CD4-positive, CD25-positive, alpha-beta regulatory T cell (primary cell): Measurements from ENCODE around the gene NUMB. TPM values are rescaled to one million over a fixed set of nuclear protein-coding genes. Genes with fewer than 3 reads are reported as not detected.
"Not testable (repeated sequence)": the region's sequence is repeated elsewhere in the genome, so short reads cannot be mapped to it uniquely, and the experiment has no call there.

ENCODE experiments used
- ATAC-seq, 2 donors: fragments of 150-1000 bp; cut with Tn5 transposase; one replicate each; pipeline ENCODE4 v1.10.0; 2021; ENCODE audit warnings: low read depth in 2 of 2, moderate number of reproducible peaks in 2 of 2, moderate library complexity in 1 of 2
- DNase-seq, 3 donors: peaks; one replicate each; pipeline versions ENCODE4 v3.0.0 to v3.0.0-alpha.2; 2012 to 2022; ENCODE audit warnings: mixed read lengths in 1 of 3
- H3K27ac ChIP-seq: one replicate; pipeline ENCODE4 v1.7.0; 2013; ENCODE audit warnings: mild to moderate bottlenecking, low read length; ENCODE audit not compliant: insufficient read depth, poor library complexity, severe bottlenecking
- H3K27me3 ChIP-seq: one replicate; pipeline ENCODE4 v1.7.0; 2013; ENCODE audit warnings: low read length; ENCODE audit not compliant: control insufficient read depth, insufficient read depth
- H3K36me3 ChIP-seq: one replicate; pipeline ENCODE4 v1.7.0; 2013; ENCODE audit warnings: mild to moderate bottlenecking, low read length, moderate library complexity; ENCODE audit not compliant: control insufficient read depth, insufficient read depth
- H3K4me1 ChIP-seq: 2 replicates; pipeline ENCODE4 v1.7.0; 2013; ENCODE audit warnings: mild to moderate bottlenecking, low read length; ENCODE audit not compliant: insufficient read depth, control insufficient read depth, poor library complexity, severe bottlenecking
- H3K4me3 ChIP-seq: one replicate; pipeline ENCODE4 v1.7.0; 2013; ENCODE audit warnings: low read depth, mild to moderate bottlenecking, low read length, moderate library complexity
- H3K9me3 ChIP-seq, 2 experiments: 1 replicate in 1 of 2; 2 replicates in 1 of 2; pipeline ENCODE4 v1.7.0; 2013; ENCODE audit warnings: low read length in 2 of 2, mild to moderate bottlenecking in 1 of 2, moderate library complexity in 1 of 2; ENCODE audit not compliant: control insufficient read depth in 2 of 2
- H3K27ac Mint-ChIP-seq, 3 donors: one replicate each; pipeline ENCODE4 v1.8.0; 2020 to 2022; ENCODE audit warnings: mild to moderate bottlenecking in 3 of 3, mixed read lengths in 3 of 3, moderate library complexity in 2 of 3
- H3K27me3 Mint-ChIP-seq: one replicate; pipeline ENCODE4 v1.8.0; 2022; ENCODE audit warnings: mild to moderate bottlenecking, mixed read lengths
- H3K36me3 Mint-ChIP-seq: one replicate; pipeline ENCODE4 v1.8.0; 2020; ENCODE audit warnings: mixed read lengths
- H3K4me1 Mint-ChIP-seq, 4 donors: one replicate each; pipeline ENCODE4 v1.8.0; 2020 to 2022; ENCODE audit warnings: mixed read lengths in 4 of 4, mild to moderate bottlenecking in 1 of 4
- H3K4me3 Mint-ChIP-seq, 4 donors: one replicate each; pipeline ENCODE4 v1.8.0; 2020 to 2022; ENCODE audit warnings: mild to moderate bottlenecking in 4 of 4, mixed read lengths in 4 of 4, moderate library complexity in 3 of 4
- H3K9me3 Mint-ChIP-seq, 7 donors: one replicate each; pipeline ENCODE4 v1.8.0; 2020 to 2022; ENCODE audit warnings: mixed read lengths in 7 of 7, mild to moderate bottlenecking in 3 of 7, moderate library complexity in 2 of 7
- polyA plus RNA-seq, 4 donors: library from polyadenylated mRNA; unstranded; fragments of 300-500 nt; fragmentation: Illumina TruSeq; gene quantifications; one replicate each; pipeline ENCODE4 v1.2.3, GENCODE V29; 2021
- total RNA-seq: library from RNA; stranded (reverse); gene quantifications from one replicate; pipeline ENCODE4 v1.2.3, GENCODE V29; 2022

NUMB gene
- total and polyA plus RNA-seq, 5 donors from 2014 or later = 28.8 to 53.2 (median 32.9) TPM

DNA sequence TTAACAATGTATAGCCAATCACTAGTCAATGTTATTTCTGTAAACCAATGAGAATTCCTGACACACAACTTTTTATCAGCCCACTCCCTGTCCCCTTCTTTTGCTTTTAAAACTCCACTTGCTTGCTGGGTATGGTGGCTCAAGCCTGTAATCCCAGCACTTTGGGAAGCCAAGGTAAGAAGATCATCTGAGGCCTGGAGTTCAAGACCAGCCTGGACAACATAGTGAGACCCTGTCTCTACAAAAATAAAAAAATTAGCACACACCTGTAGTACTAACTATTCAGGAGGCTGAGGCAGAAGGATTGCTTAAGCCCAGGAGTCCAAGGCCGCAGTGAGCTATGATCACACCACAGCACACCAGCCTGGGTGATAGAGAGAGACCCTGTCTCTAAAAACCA is 133.3 kb downstream of the NUMB start:
- peak overlapping the region; percentile 48 to 87 (median 76) for H3K27ac Mint-ChIP-seq
- peaks cover 15 to 49% (median 39%) of the 10 kb centered on the region in 4 donors for H3K4me1 Mint-ChIP-seq
- ATAC-seq (no peak), DNase-seq (no peak)
- peaks cover 18% of the 10 kb centered on the region for H3K4me1 ChIP-seq
- H3K27me3 ChIP-seq = no peaks in the 10 kb centered on the region
- H3K36me3 ChIP-seq = no peaks in the 10 kb centered on the region
- no peak overlapping the region for H3K27ac ChIP-seq
- H3K4me3 Mint-ChIP-seq = peak overlapping the region in 1 of 4 donors; percentile 63
- peaks cover 6% of the 10 kb centered on the region for H3K36me3 Mint-ChIP-seq
- peak overlapping the region; percentile 28 for H3K4me3 ChIP-seq
- H3K27me3 Mint-ChIP-seq = no peaks in the 10 kb centered on the region
- peaks cover 0 to 1% (median 0%) of the 10 kb centered on the region in 7 donors for H3K9me3 Mint-ChIP-seq
- no peaks in the 10 kb centered on the region for H3K9me3 ChIP-seq

DNA sequence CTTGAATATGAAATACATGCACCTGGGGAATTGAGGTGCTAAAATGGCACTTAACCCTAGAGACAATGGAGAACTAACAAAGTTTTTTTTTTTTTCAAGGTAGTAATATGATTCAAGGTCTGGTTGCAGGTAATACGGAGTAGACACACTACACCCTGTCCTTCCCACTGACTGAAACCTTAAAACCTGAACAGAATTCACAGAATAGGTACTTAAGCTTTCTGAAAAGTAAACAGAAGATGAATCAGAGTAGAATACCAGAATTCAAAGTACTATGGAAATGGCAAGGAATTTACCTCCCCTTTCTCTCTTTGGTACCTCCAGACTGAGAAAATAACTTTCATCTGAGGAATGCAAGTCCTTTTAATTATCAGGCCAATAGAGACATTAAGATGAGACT is 133.8 kb downstream of the NUMB start:
- ATAC-seq (no peak), DNase-seq (no peak)
- H3K4me1 Mint-ChIP-seq = peaks cover 15 to 49% (median 39%) of the 10 kb centered on the region in 4 donors
- Histone ChIP-seq H3K9me3 (no peaks in the 10 kb centered on the region), H3K36me3 (no peaks in the 10 kb centered on the region), H3K4me3 (peak overlapping the region; percentile 2), H3K4me1 (peaks cover 18% of the 10 kb centered on the region), H3K27ac (no peak overlapping the region), H3K27me3 (no peaks in the 10 kb centered on the region)
- peaks cover 9% of the 10 kb centered on the region for H3K36me3 Mint-ChIP-seq
- no peaks in the 10 kb centered on the region for H3K27me3 Mint-ChIP-seq
- H3K4me3 Mint-ChIP-seq = no peak overlapping the region
- peak overlapping the region in 2 of 3 donors; percentile 40 to 76 for H3K27ac Mint-ChIP-seq
- peaks cover 0 to 1% (median 0%) of the 10 kb centered on the region in 7 donors for H3K9me3 Mint-ChIP-seq

- H3K9me3 Mint-ChIP-seq = peaks cover 0 to 1% (median 0%) of the 10 kb centered on the region in 7 donors
- H3K27ac ChIP-seq = no peak overlapping the region
- H3K4me3 Mint-ChIP-seq = peak overlapping the region in 1 of 4 donors; percentile 24
- H3K9me3 ChIP-seq = no peaks in the 10 kb centered on the region
- H3K27me3 Mint-ChIP-seq = no peaks in the 10 kb centered on the region
- H3K36me3 Mint-ChIP-seq = peaks cover 12% of the 10 kb centered on the region
- H3K4me1 ChIP-seq = peaks cover 18% of the 10 kb centered on the region
- no peak overlapping the region for H3K27ac Mint-ChIP-seq
- H3K4me1 Mint-ChIP-seq = peaks cover 15 to 43% (median 37%) of the 10 kb centered on the region in 4 donors
- ATAC-seq (no peak), DNase-seq (no peak)
- H3K4me3 ChIP-seq = no peak overlapping the region
- H3K36me3 ChIP-seq = no peaks in the 10 kb centered on the region
- H3K27me3 ChIP-seq = no peaks in the 10 kb centered on the region
These were observed 134.4 kb downstream of the NUMB start for GRCh38 chr14:73323896-73324399.

- Histone ChIP-seq H3K4me1 (no peaks in the 10 kb centered on the region), H3K9me3 (no peaks in the 10 kb centered on the region), H3K4me3 (no peak overlapping the region), H3K27ac (no peak overlapping the region), H3K36me3 (no peaks in the 10 kb centered on the region), H3K27me3 (no peaks in the 10 kb centered on the region)
- ATAC-seq (no peak), DNase-seq (no peak)
- Mint-ChIP-seq H3K27me3 (no peaks in the 10 kb centered on the region), H3K4me1 (peaks cover 0 to 8% (median 3%) of the 10 kb centered on the region in 4 donors), H3K9me3 (no peaks in the 10 kb centered on the region), H3K4me3 (no peak overlapping the region), H3K36me3 (peaks cover 18% of the 10 kb centered on the region), H3K27ac (no peak overlapping the region)
These were observed 145.2 kb downstream of the NUMB start for GRCh38 chr14:73313151-73313550.

- ATAC-seq = no peak
- Mint-ChIP-seq H3K4me1 (peaks cover 0 to 8% (median 3%) of the 10 kb centered on the region in 4 donors), H3K27me3 (no peaks in the 10 kb centered on the region), H3K4me3 (no peak overlapping the region), H3K27ac (peak overlapping the region in 1 of 3 donors; percentile 12), H3K36me3 (peaks cover 21% of the 10 kb centered on the region), H3K9me3 (no peaks in the 10 kb centered on the region)
- Histone ChIP-seq H3K4me1 (no peaks in the 10 kb centered on the region), H3K36me3 (no peaks in the 10 kb centered on the region), H3K27ac (no peak overlapping the region), H3K9me3 (no peaks in the 10 kb centered on the region), H3K27me3 (no peaks in the 10 kb centered on the region), H3K4me3 (no peak overlapping the region)
- no peak for DNase-seq
These were observed 145.7 kb downstream of the NUMB start for GRCh38 chr14:73312687-73313086.

- Histone ChIP-seq H3K36me3 (no peaks in the 10 kb centered on the region), H3K9me3 (no peaks in the 10 kb centered on the region), H3K27ac (no peak overlapping the region), H3K4me1 (no peaks in the 10 kb centered on the region), H3K27me3 (no peaks in the 10 kb centered on the region), H3K4me3 (no peak overlapping the region)
- H3K4me3 Mint-ChIP-seq = no peak overlapping the region
- peaks cover 25% of the 10 kb centered on the region for H3K36me3 Mint-ChIP-seq
- H3K4me1 Mint-ChIP-seq = peaks cover 0 to 8% (median 3%) of the 10 kb centered on the region in 4 donors
- H3K27ac Mint-ChIP-seq = no peak overlapping the region
- ATAC-seq (no peak), DNase-seq (no peak)
- H3K9me3 Mint-ChIP-seq = no peaks in the 10 kb centered on the region
- no peaks in the 10 kb centered on the region for H3K27me3 Mint-ChIP-seq
These were observed 146.7 kb downstream of the NUMB start for GRCh38 chr14:73311708-73312030.

DNA sequence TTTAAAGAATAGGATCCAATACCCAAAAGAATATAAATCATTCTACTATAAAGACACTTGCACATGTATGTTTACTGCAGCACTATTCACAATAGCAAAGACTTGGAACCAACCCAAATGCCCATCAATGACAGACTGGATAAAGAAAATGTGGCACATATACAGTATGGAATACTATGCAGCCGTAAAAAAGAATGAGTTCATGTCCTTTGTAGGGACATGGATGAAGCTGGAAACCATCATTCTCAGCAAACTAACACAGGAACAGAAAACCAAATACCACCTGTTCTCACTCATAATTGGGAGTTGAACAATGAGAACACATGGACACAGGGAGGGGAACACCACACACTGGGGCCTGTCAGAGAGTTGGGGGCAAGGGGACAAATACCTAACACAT is 149.1 kb downstream of the NUMB start:
- not testable (repeated sequence) for H3K9me3 Mint-ChIP-seq, H3K4me3 ChIP-seq, H3K27ac ChIP-seq, H3K9me3 ChIP-seq, H3K27me3 Mint-ChIP-seq, H3K4me1 ChIP-seq, H3K4me3 Mint-ChIP-seq, H3K36me3 ChIP-seq, ATAC-seq, H3K27ac Mint-ChIP-seq, H3K27me3 ChIP-seq, DNase-seq
- Mint-ChIP-seq H3K4me1 (peaks cover 3 to 14% (median 6%) of the 10 kb centered on the region in 4 donors), H3K36me3 (peaks cover 24% of the 10 kb centered on the region)

DNA sequence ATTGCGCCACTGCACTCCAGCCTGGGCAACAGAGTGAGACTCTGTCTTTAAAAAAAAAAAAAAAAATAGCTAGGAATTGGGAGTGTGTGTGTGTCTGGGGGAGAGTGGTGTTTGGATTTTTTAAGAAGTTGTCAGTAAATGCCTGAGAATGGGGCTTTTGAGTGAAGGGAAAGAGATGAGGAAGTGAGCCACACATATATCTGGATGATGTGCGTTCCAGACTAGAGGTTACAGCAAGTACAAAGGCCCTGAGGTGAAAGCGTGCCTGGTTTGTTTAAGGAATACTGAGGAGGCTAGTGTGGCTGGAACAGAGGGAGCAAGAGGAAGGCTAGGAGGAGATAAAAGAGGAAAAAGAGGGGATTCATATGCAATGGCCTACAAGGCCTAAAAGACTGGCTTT is 151.1 kb downstream of the NUMB start:
- H3K36me3 ChIP-seq = no peaks in the 10 kb centered on the region
- H3K9me3 ChIP-seq = no peaks in the 10 kb centered on the region
- H3K4me3 ChIP-seq = no peak overlapping the region
- Mint-ChIP-seq H3K27ac (peak overlapping the region in 1 of 3 donors; percentile 66), H3K4me1 (peaks cover 3 to 19% (median 6%) of the 10 kb centered on the region in 4 donors), H3K27me3 (no peaks in the 10 kb centered on the region), H3K9me3 (no peaks in the 10 kb centered on the region), H3K36me3 (peaks cover 24% of the 10 kb centered on the region), H3K4me3 (no peak overlapping the region)
- H3K27ac ChIP-seq = no peak overlapping the region
- H3K27me3 ChIP-seq = no peaks in the 10 kb centered on the region
- no peak for DNase-seq
- no peak for ATAC-seq
- H3K4me1 ChIP-seq = no peaks in the 10 kb centered on the region
